Measurements from ENCODE around the gene CD63.
A peak's percentile ranks its signal among the peaks of the same experiment; 100 is the strongest.

The CD63 gene

GRCh38 chr12:55706568-55707218 lies 22.1 kb downstream of the CD63 start:
- H2AFZ ChIP-seq (ENCODE audit: low read depth, low read length, severe bottlenecking), result no peak overlapping the region
- H3K4me2 ChIP-seq (ENCODE audit: low read depth, low read length, poor library complexity, severe bottlenecking), result no peak overlapping the region
- no peaks in the 10 kb centered on the region for H3F3A ChIP-seq (ENCODE audit: insufficient read depth)
- no peak overlapping the region for H3K9ac ChIP-seq (ENCODE audit: low read length)
- H3K9me2 ChIP-seq (replicated peaks; ENCODE audit: insufficient read depth, low read length), result no peaks in the 10 kb centered on the region
- TF ChIP-seq EZH2phosphoT487 (conservative IDR thresholded peaks at IDR 0.05; ENCODE audit: low read length), result no peak
- no peak for TF ChIP-seq CTCF (IDR thresholded peaks at IDR 0.05; ENCODE audit: insufficient read depth, low read length, poor library complexity, severe bottlenecking)
- no peaks in the 10 kb centered on the region for H3K9me3 ChIP-seq (ENCODE audit: insufficient read depth, low read length)
- no peaks in the 10 kb centered on the region for H3K27me3 ChIP-seq (ENCODE audit: low read length)
- no peaks in the 10 kb centered on the region for H3K79me2 ChIP-seq (ENCODE audit: insufficient read depth, low read length)
- no peak overlapping the region for H3K27ac ChIP-seq (ENCODE audit: low read depth, low read length)
- no peaks in the 10 kb centered on the region for H4K20me1 ChIP-seq (ENCODE audit: low read depth, low read length)
- no peak overlapping the region for H3K4me3 ChIP-seq (ENCODE audit: insufficient read depth, low read length, poor library complexity, severe bottlenecking)
- no peaks in the 10 kb centered on the region for H3K36me3 ChIP-seq (ENCODE audit: low read length)

- H4K20me1 ChIP-seq (ENCODE audit: low read depth, low read length), result no peaks in the 10 kb centered on the region
- no peak overlapping the region for H2AFZ ChIP-seq (ENCODE audit: low read depth, low read length, severe bottlenecking)
- TF ChIP-seq EZH2phosphoT487 (conservative IDR thresholded peaks at IDR 0.05; ENCODE audit: low read length) (no peak), CTCF (IDR thresholded peaks at IDR 0.05; ENCODE audit: insufficient read depth, low read length, poor library complexity, severe bottlenecking) (peak; percentile 74)
- no peaks in the 10 kb centered on the region for H3K9me3 ChIP-seq (ENCODE audit: insufficient read depth, low read length)
- H3K4me3 ChIP-seq (ENCODE audit: insufficient read depth, low read length, poor library complexity, severe bottlenecking), result no peak overlapping the region
- no peak overlapping the region for H3K4me2 ChIP-seq (ENCODE audit: low read depth, low read length, poor library complexity, severe bottlenecking)
- no peaks in the 10 kb centered on the region for H3K27me3 ChIP-seq (ENCODE audit: low read length)
- H3K9ac ChIP-seq (ENCODE audit: low read length), result no peak overlapping the region
- H3K9me2 ChIP-seq (replicated peaks; ENCODE audit: insufficient read depth, low read length), result no peaks in the 10 kb centered on the region
- no peak overlapping the region for H3K27ac ChIP-seq (ENCODE audit: low read depth, low read length)
- H3K79me2 ChIP-seq (ENCODE audit: insufficient read depth, low read length), result no peaks in the 10 kb centered on the region
- H3K36me3 ChIP-seq (ENCODE audit: low read length), result no peaks in the 10 kb centered on the region
- no peaks in the 10 kb centered on the region for H3F3A ChIP-seq (ENCODE audit: insufficient read depth)
Measured at GRCh38 chr12:55705782-55706402, 22.9 kb downstream of the CD63 start.

DNA sequence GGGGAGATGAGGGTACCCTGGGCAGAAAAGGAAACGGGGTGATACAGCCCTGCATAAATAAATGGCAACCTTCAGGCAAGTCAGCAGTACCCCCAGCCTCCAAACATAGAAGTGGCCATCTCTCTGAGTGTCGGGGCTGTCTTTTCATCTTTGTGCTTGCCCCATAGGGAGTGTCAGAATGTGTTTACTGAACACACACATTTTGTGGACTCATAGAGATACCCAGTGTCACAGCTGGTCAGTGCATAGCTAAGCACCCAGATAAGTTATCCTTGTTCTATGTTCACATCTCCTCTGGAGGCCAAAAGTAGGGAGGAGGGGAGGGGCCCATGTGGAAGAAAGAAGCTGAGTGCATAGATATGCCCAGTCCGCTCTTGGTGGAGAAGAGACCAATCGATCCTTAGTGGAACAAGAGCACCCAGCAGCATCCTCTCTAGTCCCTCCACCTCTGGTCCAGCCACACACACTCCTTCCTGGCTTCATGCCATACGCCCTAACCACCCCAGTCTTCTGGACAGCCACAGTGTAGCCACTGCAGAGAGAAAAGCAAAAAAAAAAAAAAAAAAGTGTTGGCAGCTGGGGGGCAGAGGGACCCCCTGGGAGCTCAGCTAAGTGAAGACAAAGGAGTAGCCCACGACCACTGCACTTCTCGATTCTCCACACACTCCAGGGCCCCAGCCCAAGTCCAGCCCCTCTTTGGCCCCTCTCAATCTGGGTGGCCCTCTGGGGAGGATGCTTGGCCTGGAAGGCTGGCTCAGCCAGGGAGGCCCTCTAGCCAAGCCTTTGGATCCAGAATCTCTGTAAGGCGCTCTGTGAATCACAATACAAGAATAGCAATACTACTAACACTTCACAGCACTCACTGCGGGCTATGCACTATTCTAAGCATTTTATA lies 23.7 kb downstream of the CD63 start:
- no peaks in the 10 kb centered on the region for H4K20me1 ChIP-seq (ENCODE audit: low read depth, low read length)
- H2AFZ ChIP-seq (ENCODE audit: low read depth, low read length, severe bottlenecking), result no peak overlapping the region
- no peaks in the 10 kb centered on the region for H3F3A ChIP-seq (ENCODE audit: insufficient read depth)
- H3K9ac ChIP-seq (ENCODE audit: low read length), result no peak overlapping the region
- H3K36me3 ChIP-seq (ENCODE audit: low read length), result no peaks in the 10 kb centered on the region
- H3K27me3 ChIP-seq (ENCODE audit: low read length), result no peaks in the 10 kb centered on the region
- H3K4me3 ChIP-seq (ENCODE audit: insufficient read depth, low read length, poor library complexity, severe bottlenecking), result no peak overlapping the region
- no peaks in the 10 kb centered on the region for H3K79me2 ChIP-seq (ENCODE audit: insufficient read depth, low read length)
- H3K27ac ChIP-seq (ENCODE audit: low read depth, low read length), result no peak overlapping the region
- H3K9me2 ChIP-seq (replicated peaks; ENCODE audit: insufficient read depth, low read length), result no peaks in the 10 kb centered on the region
- no peaks in the 10 kb centered on the region for H3K9me3 ChIP-seq (ENCODE audit: insufficient read depth, low read length)
- no peak for TF ChIP-seq EZH2phosphoT487 (conservative IDR thresholded peaks at IDR 0.05; ENCODE audit: low read length)
- no peak for TF ChIP-seq CTCF (IDR thresholded peaks at IDR 0.05; ENCODE audit: insufficient read depth, low read length, poor library complexity, severe bottlenecking)
- H3K4me2 ChIP-seq (ENCODE audit: low read depth, low read length, poor library complexity, severe bottlenecking), result no peak overlapping the region

All from SU-DHL-6 (cell line).